HepG2 (cell line): ENCODE results near the gene TTYH1. TPM values are rescaled to one million over a fixed set of nuclear protein-coding genes. Genes with fewer than 3 reads are reported as not detected.

Experiments
- ATAC-seq: fragments of 200-7000 bp; cut with Tn5 transposase; 3 replicates; pipeline ENCODE4 v1.9.1; 2020; ENCODE audit warnings: mild to moderate bottlenecking, moderate library complexity
- BruUV-seq: library from RNA; stranded (reverse); fragments of 400-500 nt; replicated peaks from 2 replicates; lab custom pipeline; 2021; lab: Mats Ljungman, UMichigan
- CTCF ChIA-PET: fragments of 300-600 bp; formaldehyde crosslinking; extraction: SDS; loops from one replicate; lab custom pipeline; 2021; ENCODE audit warnings: low total read pairs, inconsistent platforms, low intra/inter-chr PET ratio; lab: Yijun Ruan, JAX
- POLR2A ChIA-PET: fragments of 350-600 bp; sonication (Branson Sonifier 250); formaldehyde crosslinking; loops from one replicate; lab custom pipeline; 2020; ENCODE audit warnings: antibody characterized with exemption, inconsistent platforms; lab: Yijun Ruan, JAX
- DNase-seq: peaks from one replicate; pipeline ENCODE4 v3.0.0-alpha.2; 2015; ENCODE audit warnings: low spot score
- FAIRE-seq: peaks from 3 replicates; lab custom pipeline; 2011; peaks lifted over from hg19 to GRCh38; lab: Jason Lieb, UNC
- H2AFZ ChIP-seq: one replicate; pipeline ENCODE4 v1.6.1; 2011; ENCODE audit warnings: low read length, inconsistent platforms
- H3K27ac ChIP-seq: fragments of 300-600 bp; 3 replicates; pipeline ENCODE4 v1.8.0; 2011; ENCODE audit warnings: mixed run types, mild to moderate bottlenecking, mixed read lengths, low read length, inconsistent platforms; ENCODE audit not compliant: insufficient read depth; ENCODE audit errors: extremely low read length
- H3K27me3 ChIP-seq, 2 experiments: fragments of 200-600 bp in 1 of 2; 2 replicates in 1 of 2; 3 replicates in 1 of 2; pipeline versions ENCODE4 v1.6.0 to v1.8.0; 2011; ENCODE audit warnings: low read length in 2 of 2, mild to moderate bottlenecking in 2 of 2, moderate library complexity in 2 of 2, inconsistent platforms in 1 of 2; ENCODE audit not compliant: insufficient read depth in 2 of 2, control insufficient read depth in 1 of 2
- H3K36me3 ChIP-seq, 2 experiments: fragments of 200-600 bp in 1 of 2; replicated peaks in 1 of 2; 2 replicates in 1 of 2; 3 replicates in 1 of 2; pipeline versions ENCODE4 v1.5.1 to v1.8.0; 2011; ENCODE audit warnings: low read length in 2 of 2, inconsistent platforms in 1 of 2; ENCODE audit not compliant: insufficient read depth in 2 of 2, control insufficient read depth in 1 of 2
- H3K4me1 ChIP-seq: 2 replicates; pipeline ENCODE4 v1.5.1; 2012; ENCODE audit warnings: low read length, inconsistent platforms; ENCODE audit not compliant: insufficient read depth
- H3K4me2 ChIP-seq: 2 replicates; pipeline ENCODE4 v1.6.0; 2011; ENCODE audit warnings: low read depth, low read length, inconsistent platforms
- H3K4me3 ChIP-seq, 3 experiments: fragments of 200-600 bp in 1 of 3; sonication (generic), shearing (Covaris generic) in 1 of 3; replicated peaks in 1 of 3; 2 replicates each; pipeline ENCODE4 v1.5.1; 2011 to 2016; ENCODE audit warnings: low read length in 3 of 3, inconsistent platforms in 2 of 3, low read depth in 2 of 3, mild to moderate bottlenecking in 2 of 3, control low read depth in 1 of 3, mixed read lengths in 1 of 3; ENCODE audit not compliant: insufficient read depth in 1 of 3
- H3K79me2 ChIP-seq: one replicate; pipeline ENCODE4 v1.6.1; 2011; ENCODE audit warnings: low read length, inconsistent platforms; ENCODE audit not compliant: insufficient read depth
- H3K9ac ChIP-seq: 2 replicates; pipeline ENCODE4 v1.6.0; 2011; ENCODE audit warnings: mild to moderate bottlenecking, low read depth, low read length, inconsistent platforms; ENCODE audit not compliant: insufficient read depth
- H3K9me3 ChIP-seq: 2 replicates; pipeline ENCODE4 v1.5.1; 2012; ENCODE audit warnings: mild to moderate bottlenecking, low read length
- H4K20me1 ChIP-seq: 2 replicates; pipeline ENCODE4 v1.6.0; 2011; ENCODE audit warnings: inconsistent platforms, mild to moderate bottlenecking, low read length, moderate library complexity; ENCODE audit not compliant: insufficient read depth
- AGO2 ChIP-seq: fragments of 200-400 bp; formaldehyde crosslinking; optimal IDR thresholded peaks from 2 replicates; pipeline ENCODE3; 2017; ENCODE audit warnings: mild to moderate bottlenecking, low read depth, low read length, moderate library complexity
- RBFOX2 ChIP-seq: fragments of 200-400 bp; formaldehyde crosslinking; IDR thresholded peaks from 2 replicates; pipeline ENCODE4 v1.6.1; 2017; ENCODE audit warnings: low read depth, mild to moderate bottlenecking, low read length
- RFXANK ChIP-seq: IDR thresholded peaks from 2 replicates; pipeline ENCODE4 v1.6.1; 2016
- ZNF230 ChIP-seq: sonication (generic); formaldehyde crosslinking; IDR thresholded peaks from 2 replicates; pipeline ENCODE4 v1.4.0; 2020; ENCODE audit warnings: mild to moderate bottlenecking, missing genetic modification reagents
- WGBS: methylation state at CpG from one replicate; pipeline ENCODE4 v1.1.6; 2017; ENCODE audit warnings: low lambda C conversion rate; 5-methylcytosine and 5-hydroxymethylcytosine counted together
- in situ Hi-C: cut with HindIII; loops from 2 replicates; pipeline ENCODE4 v1.10.0; 2017; ENCODE audit warnings: low pct_unique_long_range_greater_than_20kb; ENCODE audit not compliant: extremely low pct_ligation_motif_present
- intact Hi-C: fragments of 100-400 bp; cut with micrococcal nuclease; formaldehyde crosslinking; loops from one replicate; pipeline ENCODE4 v1.10.0; 2022; ENCODE audit not compliant: unreplicated experiment
- polyA plus RNA-seq, 8 experiments: library from polyadenylated mRNA; depleted of rRNA in 3 of 8; stranded (reverse) in 7 of 8; unstranded in 1 of 8; fragments of >200 nt; fragmentation: Illumina TruSeq in 4 of 8; extraction: Trizol in 4 of 8; gene quantifications; 2 replicates each; pipeline versions ENCODE4 v1.2.1 to v1.2.3, GENCODE V29; 2011 to 2016; ENCODE audit warnings: low read depth in 4 of 8, missing spikeins in 1 of 8, mixed read lengths in 1 of 8; ENCODE audit not compliant: insufficient read depth in 1 of 8
- total RNA-seq, 5 experiments: library from RNA; depleted of rRNA; stranded (reverse); fragments of >200 nt; fragmentation: Illumina TruSeq; extraction: Trizol; gene quantifications; 2 replicates each; pipeline ENCODE4 v1.2.3, GENCODE V29; 2016; ENCODE audit warnings: low read depth in 1 of 5

Gene TTYH1
- total and polyA plus RNA-seq, 2 of the 13 experiments (the other 11 are each of a cell fraction or from before 2014, with no cell fraction given), result 6.9 to 19.9 TPM

DNA sequence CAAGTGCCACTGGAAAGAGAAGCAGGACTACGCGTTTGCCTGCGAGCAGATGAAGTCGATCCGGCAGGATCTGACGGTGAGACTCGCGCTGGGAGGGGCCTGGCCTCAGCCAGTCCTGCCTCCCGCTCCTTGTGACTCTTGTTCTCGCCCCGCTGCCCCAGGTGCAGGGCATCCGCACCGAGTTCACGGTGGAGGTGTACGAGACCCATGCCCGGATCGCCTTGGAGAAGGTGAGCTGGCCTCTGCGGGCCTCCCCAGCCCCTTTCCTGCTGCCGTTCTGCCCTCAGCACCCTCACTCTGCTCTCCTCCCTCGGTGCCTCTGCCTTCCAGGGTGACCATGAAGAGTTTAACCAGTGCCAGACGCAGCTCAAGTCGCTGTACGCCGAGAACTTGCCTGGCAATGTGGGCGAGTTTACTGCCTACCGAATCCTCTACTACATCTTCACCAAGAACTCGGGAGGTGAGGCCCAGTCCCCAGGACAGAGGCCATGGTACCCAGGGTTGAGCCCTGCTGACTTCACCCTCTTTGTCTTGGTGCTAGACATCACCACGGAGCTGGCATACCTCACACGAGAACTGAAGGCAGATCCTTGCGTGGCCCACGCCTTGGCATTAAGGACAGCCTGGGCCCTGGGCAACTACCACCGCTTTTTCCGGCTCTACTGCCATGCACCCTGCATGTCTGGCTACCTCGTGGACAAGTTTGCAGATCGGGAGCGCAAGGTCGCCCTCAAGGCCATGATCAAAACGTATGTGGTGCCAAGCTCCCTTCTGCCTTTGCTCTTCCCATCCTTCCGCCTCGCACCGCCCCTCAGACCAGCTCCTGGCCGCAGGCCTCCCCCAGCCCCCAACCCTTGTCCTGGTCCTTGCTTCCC lies 42.7 kb downstream of the TTYH1 start:
- FAIRE-seq, result no peak
- no peak overlapping the region for H3K4me3 ChIP-seq
- no peak overlapping the region for H3K9ac ChIP-seq
- peaks cover 12% of the 10 kb centered on the region for H3K79me2 ChIP-seq
- no peak overlapping the region for H3K27ac ChIP-seq
- H3K4me2 ChIP-seq, result no peak overlapping the region
- H4K20me1 ChIP-seq, result peaks cover 10% of the 10 kb centered on the region; the same call in 1 of the 2 replicates
- WGBS, result 98% methylated on average over 40 of the region's 42 CpGs
- H2AFZ ChIP-seq, result no peak overlapping the region
- H3K36me3 ChIP-seq, result peaks cover 44 to 76% of the 10 kb centered on the region in 2 experiments
- CTCF ChIA-PET, result no interaction called here
- H3K9me3 ChIP-seq, result no peaks in the 10 kb centered on the region
- H3K4me1 ChIP-seq, result peaks cover 19% of the 10 kb centered on the region
- TF ChIP-seq ZNF230 (CRISPR knock-in tag) (no peak), RBFOX2 (peak; percentile 57; the same call in 1 of the 2 replicates)
- TF ChIP-seq, all 625 proteins: peak for 1
- intact Hi-C loops (no loop called here), in situ Hi-C loops (no loop called here)
- no peaks in the 10 kb centered on the region; a peak in 1 of 5 replicates for H3K27me3 ChIP-seq
- BruUV-seq, result TSS peak; percentile 12
- POLR2A ChIA-PET, result interaction anchor here (1.4 to 3.5 kb wide), 2 partner anchors 10 to 321 kb away, joined by 3 to 18 read pairs; partner anchors contain the start of gene LENG8
- no peak for ATAC-seq
- DNase-seq, result no peak

DNA sequence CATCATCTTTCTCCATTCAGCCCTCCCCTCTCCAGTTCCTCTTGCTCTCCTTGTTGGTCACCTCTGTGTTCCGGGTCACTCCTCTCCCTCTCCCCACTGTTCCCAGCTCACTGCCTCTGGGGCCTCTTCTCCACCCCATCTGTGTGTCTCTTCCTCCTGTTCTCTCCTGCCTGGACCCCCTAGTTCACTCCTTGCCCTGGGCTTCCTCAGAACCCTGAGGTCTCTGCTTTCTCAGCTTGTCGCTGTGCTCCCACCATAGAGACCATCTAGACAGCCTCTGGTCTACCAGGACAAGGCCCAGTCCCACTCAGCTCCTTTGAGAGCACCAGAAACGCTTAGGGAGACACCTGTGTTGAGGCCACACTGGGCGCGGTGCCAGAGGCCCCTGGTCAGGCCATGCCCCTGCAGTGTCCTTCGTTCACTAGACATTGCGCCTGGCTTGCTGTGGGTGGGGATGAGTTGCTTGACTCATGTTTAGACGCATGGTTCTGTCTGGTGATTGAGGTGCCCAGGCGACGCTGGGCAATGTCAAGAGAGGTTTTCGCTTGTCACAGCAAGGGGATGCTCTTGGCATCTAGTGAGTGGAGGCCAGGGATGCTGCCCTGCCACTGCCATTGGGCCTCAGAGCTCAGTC lies 43.5 kb downstream of the TTYH1 start:
- no peak overlapping the region for H3K27ac ChIP-seq
- H4K20me1 ChIP-seq, result peaks cover 10% of the 10 kb centered on the region; the same call in 1 of the 2 replicates
- 91% methylated on average over 3 of the region's 11 CpGs for WGBS
- no peak for ATAC-seq
- no peak overlapping the region for H3K4me3 ChIP-seq
- H3K27me3 ChIP-seq, result no peaks in the 10 kb centered on the region
- intact Hi-C loops, result no loop called here
- in situ Hi-C loops, result no loop called here
- no peak for DNase-seq
- H3K79me2 ChIP-seq, result peaks cover 12% of the 10 kb centered on the region
- no peak for TF ChIP-seq AGO2
- TF ChIP-seq RFXANK, result no peak
- no TSS peak for BruUV-seq
- H2AFZ ChIP-seq, result no peak overlapping the region
- ChIA-PET CTCF (no interaction called here), POLR2A (interaction anchor here (1.4 to 3.5 kb wide), 2 partner anchors 10 to 322 kb away, joined by 3 to 18 read pairs; partner anchors contain the start of gene LENG8)
- peaks cover 43 to 68% of the 10 kb centered on the region in 2 experiments for H3K36me3 ChIP-seq
- FAIRE-seq, result no peak
- H3K4me2 ChIP-seq, result no peak overlapping the region
- H3K9ac ChIP-seq, result no peak overlapping the region
- H3K4me1 ChIP-seq, result peaks cover 21% of the 10 kb centered on the region
- H3K9me3 ChIP-seq, result no peaks in the 10 kb centered on the region
